NOMO-1 treated with dmso at 0.1 percent for 144 hours (cell line): ENCODE data around the gene TGFBR1.

Experiments used
- DNase-seq: peaks from one replicate; lab custom pipeline; 2025; ENCODE audit not compliant: unreplicated experiment; lab: John Stamatoyannopoulos, UW

Gene TGFBR1

DNA sequence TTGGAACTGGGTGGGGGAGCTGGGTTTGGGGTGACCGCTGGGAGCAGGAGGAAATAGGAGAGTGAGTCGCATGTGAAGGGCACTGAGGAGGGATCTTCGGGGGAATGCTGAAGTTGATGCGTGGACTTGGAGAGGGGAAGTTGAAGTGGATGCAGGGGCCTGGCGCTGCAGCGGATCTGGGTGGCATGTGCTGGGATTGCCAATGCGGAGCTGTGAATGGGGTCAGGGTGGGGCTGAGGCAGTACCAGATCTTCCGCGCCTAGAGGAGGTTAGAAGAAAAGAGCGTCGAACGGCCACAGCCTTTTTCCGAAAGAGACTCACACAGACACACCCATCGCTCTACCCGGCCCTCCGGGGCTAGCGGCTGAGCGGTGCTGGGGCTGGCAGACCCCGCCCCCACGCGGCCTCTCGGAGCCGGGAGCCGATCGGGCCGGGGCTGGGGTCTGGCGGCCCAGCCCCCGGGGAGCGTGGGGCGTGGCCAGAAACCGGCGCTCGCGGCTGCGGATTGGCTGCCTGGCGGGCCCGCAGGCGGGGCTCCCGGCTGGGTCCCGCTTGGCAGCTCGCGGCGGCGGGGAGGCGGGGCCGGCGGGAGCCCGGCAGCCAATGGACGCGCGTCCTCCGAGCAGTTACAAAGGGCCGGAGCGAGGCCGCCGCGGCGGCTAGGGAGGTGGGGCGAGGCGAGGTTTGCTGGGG is at the start of gene TGFBR1:
Gene TGFBR1, plus strand, starts transcription at position 655 of the 693 bp plus-strand sequence. CDS start 93 bp downstream, outside the sequence.
- DNase-seq: peak; percentile 86

DNA sequence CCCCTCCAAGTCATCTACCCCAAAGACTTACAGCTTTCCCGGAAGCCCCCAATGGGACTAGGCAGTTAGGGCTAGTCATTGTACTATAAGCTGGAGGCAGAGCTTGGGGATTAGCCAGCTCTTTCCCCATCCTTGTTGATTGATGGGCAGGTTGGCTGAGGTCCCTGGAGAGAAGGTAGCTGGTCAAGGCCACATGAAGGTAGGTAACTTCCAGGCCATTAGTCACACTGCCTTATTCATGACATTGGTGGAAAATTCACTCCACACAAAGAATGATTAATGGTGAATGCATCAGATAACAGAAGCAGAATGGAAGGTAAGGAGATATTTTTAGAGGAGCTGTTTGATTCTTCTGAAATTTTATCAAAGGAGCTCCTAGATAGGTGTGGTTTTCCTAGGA is 49.5 kb upstream of the TGFBR1 start:
- DNase-seq: no peak

DNA sequence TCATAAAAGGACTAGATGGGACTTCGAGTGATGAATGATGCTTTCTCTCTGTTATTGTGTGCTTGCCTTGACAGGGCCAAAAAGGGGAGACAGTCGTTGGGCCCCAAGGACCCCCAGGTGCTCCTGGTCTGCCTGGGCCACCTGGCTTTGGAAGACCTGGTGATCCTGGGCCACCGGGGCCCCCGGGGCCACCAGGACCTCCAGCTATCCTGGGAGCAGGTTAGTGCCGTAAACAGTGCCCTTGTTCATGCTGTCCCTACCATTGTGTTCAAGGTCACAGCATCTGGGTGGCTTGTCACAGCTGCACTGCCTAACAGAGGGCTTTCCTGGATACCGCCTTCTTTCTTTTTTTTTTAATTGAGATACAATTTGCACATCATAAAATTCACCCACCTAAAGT is 48.7 kb upstream of the TGFBR1 start:
- no peak for DNase-seq

DNA sequence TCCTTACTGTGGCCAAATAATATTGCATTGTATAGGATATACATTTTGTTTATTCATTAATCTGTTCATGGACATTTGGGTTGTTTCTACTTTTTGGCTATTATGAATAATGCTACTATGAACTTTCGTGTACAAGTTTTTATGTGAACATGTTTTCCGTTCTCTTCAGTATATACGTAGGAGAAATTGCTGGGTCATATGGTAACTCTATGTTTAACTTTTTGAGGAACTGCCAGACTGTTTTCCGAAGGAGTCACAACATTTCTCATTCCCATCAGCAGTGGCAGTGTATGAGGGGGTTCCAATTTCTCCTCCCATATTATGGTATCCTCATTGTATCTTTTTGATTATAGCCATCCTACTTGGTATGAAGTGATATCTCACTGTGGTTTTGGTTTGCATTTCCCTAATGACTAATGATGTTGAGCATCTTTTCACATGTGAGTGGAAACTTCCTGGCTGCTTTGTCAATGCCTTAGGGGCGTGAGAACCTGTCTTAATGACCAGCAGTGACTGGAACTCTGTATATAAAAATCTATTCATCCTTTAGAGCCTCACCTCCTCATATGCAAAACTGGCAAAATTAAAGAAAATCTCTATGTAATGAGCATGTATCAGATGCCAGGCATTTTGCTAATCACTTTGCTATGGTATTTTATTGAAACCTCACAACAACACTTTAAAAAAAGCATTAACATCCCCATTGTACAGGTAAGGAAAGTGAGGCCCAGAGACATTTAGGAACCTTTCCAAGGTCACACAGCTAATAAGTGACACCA is 47.8 kb upstream of the TGFBR1 start:
- no peak for DNase-seq

DNA sequence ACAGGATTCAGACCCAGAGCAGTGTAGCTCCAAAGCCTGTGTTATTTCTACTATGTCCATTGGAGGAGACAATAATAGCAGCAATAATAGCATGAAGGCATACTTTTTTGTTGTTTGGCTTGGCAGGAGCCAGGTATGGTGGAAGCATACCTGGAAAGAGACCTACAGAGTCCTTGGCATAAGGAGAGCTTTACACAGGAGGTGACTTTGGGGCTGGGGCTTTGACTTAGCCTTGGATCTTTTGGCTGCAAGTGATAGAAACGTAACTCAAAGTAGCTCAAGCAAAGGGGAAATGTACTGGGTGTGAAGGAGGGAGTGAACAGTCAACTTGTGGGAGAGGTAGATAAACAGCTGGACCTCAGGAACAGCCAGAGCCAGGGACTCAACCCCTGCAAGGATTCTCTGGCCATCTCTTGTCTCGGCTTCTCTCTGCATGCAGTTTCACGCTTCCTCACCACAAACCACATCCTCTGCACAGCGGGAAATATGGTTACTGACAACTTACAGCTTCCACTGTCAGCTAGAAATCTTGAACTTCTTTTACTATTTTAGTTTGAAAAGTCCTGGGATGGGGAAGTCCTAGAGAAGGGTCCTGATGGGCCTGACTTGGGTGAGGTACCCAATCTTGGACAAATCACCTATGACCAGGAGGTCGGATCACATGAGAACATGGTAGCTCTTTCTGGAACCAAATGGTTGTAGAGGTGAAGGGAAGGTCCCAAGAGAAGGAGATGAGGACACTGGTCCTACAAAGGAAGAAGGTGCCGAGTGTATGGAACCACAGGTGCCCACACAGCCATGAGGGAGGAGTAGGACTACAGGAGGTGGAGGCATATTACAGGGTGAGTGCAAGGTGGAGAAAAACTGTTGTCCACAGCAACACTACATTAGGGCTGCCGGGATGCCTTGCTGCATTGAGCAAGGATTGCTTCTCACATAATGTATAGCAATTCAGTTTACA is 47.0 kb upstream of the TGFBR1 start:
- DNase-seq: peak; percentile 50

DNA sequence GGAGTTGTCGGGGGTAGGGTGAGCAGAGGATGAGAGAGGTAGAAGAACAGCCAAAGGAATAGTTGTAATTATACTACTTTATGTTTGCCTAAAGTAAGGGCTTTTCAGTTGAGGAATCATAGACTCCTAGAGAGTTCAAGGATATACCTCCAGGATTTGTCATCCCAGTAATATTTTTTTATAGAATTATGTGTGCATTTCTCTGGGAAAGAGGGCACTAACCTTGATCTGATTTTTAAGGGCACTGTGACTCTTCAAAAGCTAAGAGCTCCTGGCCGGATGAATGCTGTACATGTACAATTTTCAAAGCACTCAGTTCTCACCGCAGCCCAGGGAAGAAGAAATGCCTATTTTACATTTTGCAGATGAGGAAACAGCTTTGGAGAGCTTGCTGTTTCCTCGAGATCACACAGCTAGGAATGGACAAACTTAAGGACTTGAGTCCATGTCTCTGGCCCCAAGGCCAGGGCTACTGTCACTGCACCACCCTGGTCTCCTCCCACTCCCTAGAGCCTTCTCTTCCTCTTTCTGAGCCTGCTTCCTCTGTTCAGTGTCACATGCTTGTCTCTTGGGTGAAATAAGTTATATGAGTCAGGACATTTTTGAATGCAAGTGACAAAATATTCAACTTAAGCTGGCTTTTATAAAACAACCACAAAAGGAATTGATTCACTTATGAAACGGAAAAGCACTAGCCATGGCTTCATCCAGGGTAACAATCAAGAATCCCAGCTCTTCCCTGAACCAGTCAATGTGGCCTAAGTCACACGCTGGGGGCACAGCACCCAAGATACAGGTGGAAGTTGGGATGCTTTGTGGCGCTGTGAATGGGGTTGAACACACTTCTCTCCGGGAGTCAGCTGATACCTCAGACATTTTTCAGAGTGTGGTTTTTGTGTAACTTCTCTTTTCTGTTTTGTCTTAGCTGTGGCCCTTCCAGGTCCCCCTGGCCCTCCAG is 45.7 kb upstream of the TGFBR1 start:
- peak; percentile 87 for DNase-seq

DNA sequence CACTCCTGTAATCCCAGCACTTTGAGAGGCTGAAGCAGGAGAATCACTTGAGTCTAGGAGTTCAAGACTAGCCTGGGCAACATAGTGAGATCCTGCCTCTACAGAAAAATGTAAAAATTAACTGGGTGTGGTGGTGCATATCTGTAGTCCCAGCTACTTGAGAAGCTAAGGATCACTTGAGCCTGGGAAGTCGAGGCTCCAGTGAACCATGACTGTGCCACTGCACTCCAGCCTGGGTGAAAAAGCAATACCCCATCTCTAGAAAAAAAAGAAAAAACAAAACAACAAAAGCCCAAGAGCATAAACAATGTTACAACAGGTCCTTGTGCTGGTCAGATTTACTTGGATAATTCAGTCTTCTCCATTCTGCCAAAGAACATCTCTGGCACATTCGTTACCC is 44.3 kb upstream of the TGFBR1 start:
- DNase-seq: no peak

DNA sequence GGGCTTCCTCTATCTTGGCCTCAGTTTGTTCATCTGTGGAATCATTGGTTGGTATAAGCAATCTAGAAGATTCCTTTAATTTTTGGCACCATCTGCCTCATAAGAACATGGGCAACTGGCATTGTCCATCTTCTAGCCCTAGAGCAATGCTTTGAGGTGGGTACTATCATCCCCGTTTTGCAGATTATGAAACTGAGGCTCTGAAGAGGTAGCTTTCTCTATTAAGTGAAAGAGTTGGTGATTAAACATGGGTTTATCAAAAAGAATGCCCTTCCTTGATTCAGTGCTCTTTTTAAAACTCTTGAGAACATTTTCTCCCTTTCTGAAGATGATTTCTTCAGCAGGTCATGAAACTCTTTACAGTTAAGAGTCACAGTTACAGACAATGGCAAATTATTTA is 42.4 kb upstream of the TGFBR1 start:
- DNase-seq: no peak

DNA sequence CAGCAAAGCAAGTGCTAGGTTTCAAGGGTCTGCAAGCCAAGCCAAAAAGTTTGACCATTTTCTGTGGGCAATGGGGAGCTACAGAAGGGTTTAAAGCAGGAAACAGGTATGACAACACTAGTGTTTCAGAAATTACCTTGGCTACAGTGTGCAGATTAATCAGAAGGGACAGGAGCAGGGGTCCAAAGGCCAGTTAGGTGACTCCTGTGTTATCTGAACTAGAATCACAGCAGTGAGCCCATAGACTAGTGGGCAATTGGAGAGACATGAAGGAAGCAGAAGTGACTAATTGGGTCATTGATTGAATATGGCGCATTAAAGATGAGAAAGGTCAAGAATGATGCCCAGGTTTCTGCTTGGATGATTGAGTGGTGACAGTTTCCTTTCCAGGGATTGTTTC is 41.4 kb upstream of the TGFBR1 start:
- DNase-seq: no peak

DNA sequence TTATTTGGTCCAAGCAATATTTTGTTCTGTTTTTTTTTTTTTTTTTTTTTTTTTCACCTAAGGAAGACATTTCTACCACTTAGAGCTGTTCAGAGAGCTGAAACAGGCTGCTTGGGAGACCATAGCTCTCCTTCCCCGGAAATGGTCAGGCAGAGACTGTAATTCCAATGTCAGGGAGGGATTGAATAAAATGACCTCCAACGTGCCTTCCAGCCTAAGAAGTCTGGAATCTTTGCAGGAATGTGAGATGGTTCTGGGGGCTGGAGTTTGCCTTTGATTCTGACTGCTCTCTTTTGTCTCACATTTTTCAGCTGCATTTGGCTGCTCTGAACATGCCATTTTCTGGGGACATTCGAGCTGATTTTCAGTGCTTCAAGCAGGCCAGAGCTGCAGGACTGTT is 38.3 kb upstream of the TGFBR1 start:
- DNase-seq: no peak

DNA sequence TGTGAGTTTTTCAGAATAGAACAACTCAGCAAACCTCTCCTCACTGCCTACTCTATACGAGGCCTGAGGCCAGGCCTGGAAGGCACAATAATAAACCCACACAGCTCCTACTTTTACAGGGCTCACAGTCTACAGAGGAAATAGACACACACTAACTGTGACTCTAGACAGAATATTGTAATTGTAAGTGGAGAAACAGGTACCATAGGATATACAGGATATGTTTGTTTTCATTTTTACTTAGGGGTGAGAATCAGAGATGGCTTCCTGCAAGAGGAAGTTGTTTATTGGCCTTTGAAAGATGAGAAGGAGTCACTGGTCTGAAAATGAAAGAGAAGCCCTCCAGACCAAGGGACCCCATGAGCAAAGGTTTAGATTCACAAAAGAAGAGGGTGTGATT is 35.8 kb upstream of the TGFBR1 start:
- DNase-seq: no peak

DNA sequence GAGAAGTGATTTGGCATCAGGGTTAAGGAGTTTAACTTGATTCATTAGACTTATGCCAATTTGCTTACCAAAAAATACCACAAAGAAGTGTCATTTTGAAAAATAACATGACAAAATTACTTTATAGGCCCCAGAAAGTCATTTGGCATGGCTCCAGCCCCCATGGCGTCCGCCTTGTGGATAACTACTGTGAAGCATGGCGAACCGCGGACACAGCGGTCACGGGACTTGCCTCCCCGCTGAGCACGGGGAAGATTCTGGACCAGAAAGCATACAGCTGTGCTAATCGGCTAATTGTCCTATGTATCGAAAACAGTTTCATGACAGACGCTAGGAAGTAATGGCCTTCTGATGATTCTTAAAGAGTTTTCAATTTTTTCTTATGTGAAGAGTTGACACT is 35.4 kb upstream of the TGFBR1 start:
- DNase-seq: no peak

DNA sequence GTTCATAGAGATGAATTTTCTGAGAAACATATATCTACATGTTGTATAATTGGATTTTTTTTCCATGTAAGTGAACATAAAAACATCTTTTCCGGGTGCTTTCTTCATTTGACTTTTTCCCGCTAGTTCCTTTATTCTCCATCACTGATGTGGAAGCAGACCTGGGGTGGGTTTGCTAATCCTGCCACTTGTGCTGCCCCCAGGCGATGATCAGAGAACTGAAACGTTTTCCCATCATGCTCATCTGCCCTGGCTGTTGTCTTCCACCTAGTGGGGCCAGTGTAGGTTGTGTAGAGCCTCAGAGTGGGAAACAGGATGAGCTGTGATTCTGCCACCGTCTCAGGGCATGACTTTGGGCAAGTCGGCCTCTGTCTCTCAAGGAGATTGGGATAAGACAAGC is 34.2 kb upstream of the TGFBR1 start:
- no peak for DNase-seq

DNA sequence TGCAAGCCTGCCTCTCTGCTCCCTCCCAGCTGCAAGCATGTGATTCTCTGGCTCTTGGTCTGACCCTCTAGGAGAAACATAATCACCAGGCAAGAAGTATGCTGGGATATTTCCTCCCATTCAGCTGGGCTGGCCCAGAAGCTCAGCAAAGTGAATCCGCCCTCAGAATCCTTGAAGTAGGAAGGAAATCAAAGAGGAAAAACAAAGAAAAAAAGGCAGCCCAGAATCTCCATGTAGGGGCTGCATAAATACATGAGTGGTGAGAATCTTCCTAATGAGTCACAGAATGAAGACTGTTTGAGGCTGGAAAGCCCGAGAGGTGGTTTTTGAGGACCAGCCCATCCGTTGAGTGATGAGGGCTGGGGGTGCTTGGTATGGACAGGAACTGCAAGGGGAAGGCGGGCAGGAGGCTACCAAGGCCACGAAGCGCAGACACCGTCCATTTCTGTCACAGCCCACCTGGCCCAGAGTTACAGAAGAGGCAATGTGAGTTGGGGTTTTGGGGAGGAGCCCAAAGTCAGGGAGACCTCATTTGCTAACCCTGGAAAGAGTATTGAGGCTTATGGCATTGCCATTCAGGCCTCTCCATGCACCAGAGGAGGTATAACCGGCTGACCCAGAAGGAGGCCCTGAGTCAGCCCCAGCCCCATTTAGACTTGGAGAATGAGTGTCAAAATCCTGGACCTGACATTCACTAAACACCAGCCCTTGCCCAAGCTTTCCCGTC is 33.4 kb upstream of the TGFBR1 start:
- no peak for DNase-seq

DNA sequence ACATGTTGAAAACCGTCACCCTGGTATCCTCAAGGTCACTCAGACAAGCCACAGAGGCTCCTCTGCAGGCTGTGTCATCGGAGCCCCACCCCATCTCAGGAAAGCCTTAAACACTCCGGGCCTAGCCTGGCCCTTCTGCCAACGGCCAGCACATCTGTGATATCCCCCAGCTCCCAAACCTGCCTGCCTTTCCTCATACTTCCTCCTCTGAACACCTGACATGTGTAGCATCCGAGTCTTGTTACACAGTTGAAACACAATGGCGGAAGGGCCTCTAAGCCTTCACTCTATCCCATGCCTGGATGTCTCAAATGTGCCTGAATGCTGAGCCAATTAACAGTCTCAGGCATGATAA is 32.9 kb upstream of the TGFBR1 start:
- no peak for DNase-seq

DNA sequence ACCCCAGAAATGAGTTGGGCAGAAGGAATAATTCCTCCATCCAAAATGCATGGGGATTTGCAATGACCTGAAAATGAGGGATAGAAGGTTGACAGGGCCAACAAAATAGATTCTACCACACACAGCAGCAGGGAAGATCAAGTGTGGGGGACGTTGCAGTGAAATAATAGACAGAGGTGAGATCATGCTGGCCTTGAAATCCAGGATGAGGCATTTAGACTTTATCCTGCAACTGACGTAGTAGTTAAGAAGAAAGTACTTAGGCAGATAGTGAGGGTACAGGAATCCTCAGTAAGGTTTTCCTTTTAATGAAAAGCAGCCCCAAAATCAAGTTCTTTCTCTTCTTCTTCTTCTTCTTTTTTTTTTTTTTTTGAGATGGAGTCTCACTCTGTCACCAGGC is 31.6 kb upstream of the TGFBR1 start:
- DNase-seq: no peak

DNA sequence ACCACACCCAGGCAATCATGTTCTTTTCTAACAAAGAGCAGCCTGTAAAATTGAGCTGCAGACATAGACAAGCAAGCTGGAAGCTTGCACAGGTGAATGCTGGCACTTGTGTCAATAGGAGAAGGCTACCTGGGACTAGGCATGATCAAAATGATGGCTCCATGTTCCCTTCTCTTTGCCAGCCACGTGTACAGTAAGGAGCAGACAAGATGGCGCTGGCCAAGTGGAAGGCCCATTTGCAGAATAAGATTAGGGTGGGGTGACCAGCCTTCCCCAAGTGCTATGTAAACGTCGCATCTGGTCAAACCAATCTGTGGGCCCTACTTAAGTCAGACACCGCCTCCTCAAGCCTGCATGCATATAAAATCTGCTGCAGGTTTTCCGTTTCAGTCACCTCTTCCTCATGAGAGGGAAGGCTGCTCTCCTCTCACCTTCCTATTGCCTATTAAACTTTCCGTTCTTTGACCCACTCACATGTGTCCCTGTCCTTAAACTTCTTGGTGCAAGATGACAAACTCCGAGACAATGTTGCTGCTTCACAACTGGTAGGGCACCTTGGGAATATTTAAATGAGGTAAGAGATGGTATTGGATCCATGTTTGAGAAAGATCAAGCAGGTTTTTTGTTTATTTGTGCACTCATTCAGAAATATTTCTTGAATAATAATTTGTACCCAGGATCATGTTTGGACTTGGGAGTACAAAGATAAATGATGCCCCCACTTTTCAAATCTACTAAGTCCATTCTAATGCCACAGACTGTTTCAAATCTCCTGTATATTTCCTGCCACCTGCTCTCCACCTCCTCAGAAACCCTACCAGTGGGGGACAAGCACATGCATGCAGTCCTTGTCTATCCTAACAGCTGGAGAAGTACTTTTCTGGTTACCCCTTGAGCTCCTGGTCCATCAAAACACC is 30.7 kb upstream of the TGFBR1 start:
- no peak for DNase-seq

DNA sequence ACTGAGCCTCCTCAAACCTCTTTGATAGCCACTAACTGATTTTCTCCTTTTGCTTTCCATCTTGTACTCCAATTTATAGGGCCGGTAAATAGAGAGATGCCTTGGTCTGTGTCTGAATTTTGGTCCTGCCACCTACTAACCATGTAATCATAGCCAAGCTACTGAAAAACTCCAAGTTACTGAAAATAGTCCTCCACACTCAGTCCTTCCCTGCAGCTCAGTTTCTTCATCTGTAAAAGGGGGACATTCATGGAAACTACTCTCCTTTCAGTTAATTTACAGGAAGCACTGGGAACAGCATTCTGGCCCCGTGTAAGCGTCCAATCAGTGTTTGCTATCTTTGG is 30.0 kb upstream of the TGFBR1 start:
- DNase-seq: no peak
